ENCODE measurements around the gene TCF15. TPM values are rescaled to one million over a fixed set of nuclear protein-coding genes. Genes with fewer than 3 reads are reported as not detected.

TCF15 gene
- total and polyA plus RNA-seq, 2 of the 13 experiments (the other 11 are each of a cell fraction or from before 2014, with no cell fraction given): not detected

DNA sequence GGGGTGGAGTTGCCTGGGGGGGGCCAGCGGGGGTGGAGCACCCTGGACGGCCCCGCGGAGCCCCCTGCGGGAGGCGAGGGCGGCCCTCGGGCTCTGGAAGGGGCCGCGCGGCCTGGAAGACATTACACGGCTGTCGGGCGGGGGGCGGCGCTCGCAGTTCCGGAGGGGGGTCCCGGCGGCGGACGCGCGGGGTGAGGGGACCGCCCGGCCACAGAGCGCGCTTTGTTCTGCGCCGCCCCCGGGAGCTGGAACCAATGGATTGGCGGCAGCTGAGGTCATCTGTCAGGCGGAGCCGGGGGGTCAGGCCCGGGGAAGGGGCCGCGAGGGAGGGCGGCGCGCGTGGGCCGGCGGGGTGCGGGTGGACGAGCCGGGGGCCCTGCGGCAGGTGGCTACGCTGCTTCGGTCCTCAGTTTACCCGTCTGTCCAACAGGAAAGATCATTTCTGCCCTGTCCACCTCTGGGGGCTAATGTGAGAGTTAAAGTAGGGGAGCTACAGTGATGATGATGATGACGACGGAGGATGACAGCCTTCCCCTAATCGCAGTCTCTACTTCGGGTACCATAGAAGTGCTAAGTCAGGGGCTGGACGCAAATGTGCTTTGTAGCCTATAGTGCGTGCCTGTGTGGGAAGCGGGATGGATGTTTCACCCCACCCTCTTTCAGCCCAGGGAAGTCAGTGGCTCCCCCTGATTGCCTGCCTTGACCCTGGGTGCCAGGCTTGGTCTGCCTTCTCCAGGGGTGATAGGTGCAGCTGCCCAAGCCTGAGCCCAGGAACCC, 32.5 kb upstream of the TCF15 start (continued):
- TF ChIP-seq, protein P1, sequence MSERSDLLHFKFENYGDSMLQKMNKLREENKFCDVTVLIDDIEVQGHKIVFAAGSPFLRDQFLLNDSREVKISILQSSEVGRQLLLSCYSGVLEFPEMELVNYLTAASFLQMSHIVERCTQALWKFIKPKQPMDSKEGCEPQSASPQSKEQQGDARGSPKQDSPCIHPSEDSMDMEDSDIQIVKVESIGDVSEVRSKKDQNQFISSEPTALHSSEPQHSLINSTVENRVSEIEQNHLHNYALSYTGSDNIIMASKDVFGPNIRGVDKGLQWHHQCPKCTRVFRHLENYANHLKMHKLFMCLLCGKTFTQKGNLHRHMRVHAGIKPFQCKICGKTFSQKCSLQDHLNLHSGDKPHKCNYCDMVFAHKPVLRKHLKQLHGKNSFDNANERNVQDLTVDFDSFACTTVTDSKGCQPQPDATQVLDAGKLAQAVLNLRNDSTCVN (CRISPR knock-in tag; IDR thresholded peaks at IDR 0.05; ENCODE audit: borderline replicate concordance): no peak
- TF ChIP-seq ZSCAN12 (CRISPR knock-in tag; IDR thresholded peaks at IDR 0.05) (no peak), ZNF180 (CRISPR knock-in tag; IDR thresholded peaks at IDR 0.05; ENCODE audit: borderline replicate concordance, low read depth) (no peak), ZNF816 (CRISPR knock-in tag; IDR thresholded peaks at IDR 0.05; ENCODE audit: borderline replicate concordance) (no peak), NFYC (CRISPR knock-in tag; IDR thresholded peaks at IDR 0.05) (peak; percentile 53; the same call in 1 of the 2 replicates), ZBTB38 (CRISPR knock-in tag; IDR thresholded peaks at IDR 0.05) (no peak), FOXA3 (CRISPR knock-in tag; IDR thresholded peaks at IDR 0.05) (peak; percentile 51; the same call in 1 of the 2 replicates), HOXD1 (CRISPR knock-in tag; IDR thresholded peaks at IDR 0.05) (0 out of 2 replicates have a peak, but pooled peaks have one; percentile 58), RBFOX2 (IDR thresholded peaks at IDR 0.05; ENCODE audit: low read depth, low read length) (peak; percentile 56), ADNP (CRISPR knock-in tag; IDR thresholded peaks at IDR 0.05) (no peak), PRMT3 (CRISPR knock-in tag; IDR thresholded peaks at IDR 0.05; ENCODE audit: borderline replicate concordance, low read depth) (0 out of 2 replicates have a peak, but pooled peaks have one; percentile 12), PHF20 (CRISPR knock-in tag; IDR thresholded peaks at IDR 0.05) (no peak; the same call in 1 of the 2 replicates), MBD4 (IDR thresholded peaks at IDR 0.05; ENCODE audit: borderline replicate concordance, low read length) (no peak)
- TF ChIP-seq, protein P2, sequence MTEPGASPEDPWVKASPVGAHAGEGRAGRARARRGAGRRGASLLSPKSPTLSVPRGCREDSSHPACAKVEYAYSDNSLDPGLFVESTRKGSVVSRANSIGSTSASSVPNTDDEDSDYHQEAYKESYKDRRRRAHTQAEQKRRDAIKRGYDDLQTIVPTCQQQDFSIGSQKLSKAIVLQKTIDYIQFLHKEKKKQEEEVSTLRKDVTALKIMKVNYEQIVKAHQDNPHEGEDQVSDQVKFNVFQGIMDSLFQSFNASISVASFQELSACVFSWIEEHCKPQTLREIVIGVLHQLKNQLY (CRISPR knock-in tag; IDR thresholded peaks at IDR 0.05): no peak; the same call in 1 of the 2 replicates
- TF ChIP-seq, protein P3, sequence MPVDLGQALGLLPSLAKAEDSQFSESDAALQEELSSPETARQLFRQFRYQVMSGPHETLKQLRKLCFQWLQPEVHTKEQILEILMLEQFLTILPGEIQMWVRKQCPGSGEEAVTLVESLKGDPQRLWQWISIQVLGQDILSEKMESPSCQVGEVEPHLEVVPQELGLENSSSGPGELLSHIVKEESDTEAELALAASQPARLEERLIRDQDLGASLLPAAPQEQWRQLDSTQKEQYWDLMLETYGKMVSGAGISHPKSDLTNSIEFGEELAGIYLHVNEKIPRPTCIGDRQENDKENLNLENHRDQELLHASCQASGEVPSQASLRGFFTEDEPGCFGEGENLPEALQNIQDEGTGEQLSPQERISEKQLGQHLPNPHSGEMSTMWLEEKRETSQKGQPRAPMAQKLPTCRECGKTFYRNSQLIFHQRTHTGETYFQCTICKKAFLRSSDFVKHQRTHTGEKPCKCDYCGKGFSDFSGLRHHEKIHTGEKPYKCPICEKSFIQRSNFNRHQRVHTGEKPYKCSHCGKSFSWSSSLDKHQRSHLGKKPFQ (CRISPR knock-in tag; IDR thresholded peaks at IDR 0.05; ENCODE audit: insufficient replicate concordance): no peak
- TF ChIP-seq, protein P4, sequence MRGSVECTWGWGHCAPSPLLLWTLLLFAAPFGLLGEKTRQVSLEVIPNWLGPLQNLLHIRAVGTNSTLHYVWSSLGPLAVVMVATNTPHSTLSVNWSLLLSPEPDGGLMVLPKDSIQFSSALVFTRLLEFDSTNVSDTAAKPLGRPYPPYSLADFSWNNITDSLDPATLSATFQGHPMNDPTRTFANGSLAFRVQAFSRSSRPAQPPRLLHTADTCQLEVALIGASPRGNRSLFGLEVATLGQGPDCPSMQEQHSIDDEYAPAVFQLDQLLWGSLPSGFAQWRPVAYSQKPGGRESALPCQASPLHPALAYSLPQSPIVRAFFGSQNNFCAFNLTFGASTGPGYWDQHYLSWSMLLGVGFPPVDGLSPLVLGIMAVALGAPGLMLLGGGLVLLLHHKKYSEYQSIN (CRISPR knock-in tag; IDR thresholded peaks at IDR 0.05; ENCODE audit: borderline replicate concordance): no peak
- TF ChIP-seq, protein P5, sequence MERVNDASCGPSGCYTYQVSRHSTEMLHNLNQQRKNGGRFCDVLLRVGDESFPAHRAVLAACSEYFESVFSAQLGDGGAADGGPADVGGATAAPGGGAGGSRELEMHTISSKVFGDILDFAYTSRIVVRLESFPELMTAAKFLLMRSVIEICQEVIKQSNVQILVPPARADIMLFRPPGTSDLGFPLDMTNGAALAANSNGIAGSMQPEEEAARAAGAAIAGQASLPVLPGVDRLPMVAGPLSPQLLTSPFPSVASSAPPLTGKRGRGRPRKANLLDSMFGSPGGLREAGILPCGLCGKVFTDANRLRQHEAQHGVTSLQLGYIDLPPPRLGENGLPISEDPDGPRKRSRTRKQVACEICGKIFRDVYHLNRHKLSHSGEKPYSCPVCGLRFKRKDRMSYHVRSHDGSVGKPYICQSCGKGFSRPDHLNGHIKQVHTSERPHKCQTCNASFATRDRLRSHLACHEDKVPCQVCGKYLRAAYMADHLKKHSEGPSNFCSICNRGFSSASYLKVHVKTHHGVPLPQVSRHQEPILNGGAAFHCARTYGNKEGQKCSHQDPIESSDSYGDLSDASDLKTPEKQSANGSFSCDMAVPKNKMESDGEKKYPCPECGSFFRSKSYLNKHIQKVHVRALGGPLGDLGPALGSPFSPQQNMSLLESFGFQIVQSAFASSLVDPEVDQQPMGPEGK (CRISPR knock-in tag; IDR thresholded peaks at IDR 0.05): peak; percentile 99
- TF ChIP-seq, protein P6, sequence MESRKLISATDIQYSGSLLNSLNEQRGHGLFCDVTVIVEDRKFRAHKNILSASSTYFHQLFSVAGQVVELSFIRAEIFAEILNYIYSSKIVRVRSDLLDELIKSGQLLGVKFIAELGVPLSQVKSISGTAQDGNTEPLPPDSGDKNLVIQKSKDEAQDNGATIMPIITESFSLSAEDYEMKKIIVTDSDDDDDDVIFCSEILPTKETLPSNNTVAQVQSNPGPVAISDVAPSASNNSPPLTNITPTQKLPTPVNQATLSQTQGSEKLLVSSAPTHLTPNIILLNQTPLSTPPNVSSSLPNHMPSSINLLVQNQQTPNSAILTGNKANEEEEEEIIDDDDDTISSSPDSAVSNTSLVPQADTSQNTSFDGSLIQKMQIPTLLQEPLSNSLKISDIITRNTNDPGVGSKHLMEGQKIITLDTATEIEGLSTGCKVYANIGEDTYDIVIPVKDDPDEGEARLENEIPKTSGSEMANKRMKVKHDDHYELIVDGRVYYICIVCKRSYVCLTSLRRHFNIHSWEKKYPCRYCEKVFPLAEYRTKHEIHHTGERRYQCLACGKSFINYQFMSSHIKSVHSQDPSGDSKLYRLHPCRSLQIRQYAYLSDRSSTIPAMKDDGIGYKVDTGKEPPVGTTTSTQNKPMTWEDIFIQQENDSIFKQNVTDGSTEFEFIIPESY (CRISPR knock-in tag; IDR thresholded peaks at IDR 0.05): no peak

Data from HepG2 (cell line).